GM19025 (cell line): ENCODE results near the gene PFN1.

ENCODE experiments used
- ATAC-seq: cut with Tn5 transposase; IDR thresholded peaks from one replicate; pipeline ENCODE4 v1.9.1; 2021; ENCODE audit warnings: mild to moderate bottlenecking, low read depth, moderate library complexity; ENCODE audit not compliant: unreplicated experiment

Gene PFN1

GRCh38 chr17:4898927-4899326 lies 49.4 kb downstream of the PFN1 start:
- peak; percentile 11 for ATAC-seq

- no peak for ATAC-seq
Observed at GRCh38 chr17:4898351-4898750, 50.0 kb downstream of the PFN1 start.

DNA sequence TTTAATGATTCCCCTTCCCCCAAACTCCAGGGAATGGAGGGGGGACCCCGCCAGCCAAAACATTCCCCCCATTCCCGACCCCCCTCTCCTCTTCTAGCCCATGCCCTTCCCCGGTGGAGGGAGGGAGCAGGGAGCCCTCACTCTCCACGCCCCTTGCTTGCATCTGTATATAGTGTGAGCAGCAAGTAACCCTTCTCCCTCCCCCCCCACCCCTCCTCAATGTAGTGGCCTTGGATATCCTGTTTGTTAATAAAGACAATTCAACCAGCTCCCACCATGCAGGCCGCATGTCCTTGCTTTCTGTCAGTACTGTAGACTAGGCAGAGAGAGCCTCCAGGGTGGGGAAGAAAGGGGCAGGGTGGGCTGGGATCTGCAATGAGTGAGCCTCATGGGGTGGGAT lies 50.5 kb downstream of the PFN1 start:
- ATAC-seq = no peak

- ATAC-seq = no peak
Observed at GRCh38 chr17:4897198-4897687, 51.1 kb downstream of the PFN1 start.

DNA sequence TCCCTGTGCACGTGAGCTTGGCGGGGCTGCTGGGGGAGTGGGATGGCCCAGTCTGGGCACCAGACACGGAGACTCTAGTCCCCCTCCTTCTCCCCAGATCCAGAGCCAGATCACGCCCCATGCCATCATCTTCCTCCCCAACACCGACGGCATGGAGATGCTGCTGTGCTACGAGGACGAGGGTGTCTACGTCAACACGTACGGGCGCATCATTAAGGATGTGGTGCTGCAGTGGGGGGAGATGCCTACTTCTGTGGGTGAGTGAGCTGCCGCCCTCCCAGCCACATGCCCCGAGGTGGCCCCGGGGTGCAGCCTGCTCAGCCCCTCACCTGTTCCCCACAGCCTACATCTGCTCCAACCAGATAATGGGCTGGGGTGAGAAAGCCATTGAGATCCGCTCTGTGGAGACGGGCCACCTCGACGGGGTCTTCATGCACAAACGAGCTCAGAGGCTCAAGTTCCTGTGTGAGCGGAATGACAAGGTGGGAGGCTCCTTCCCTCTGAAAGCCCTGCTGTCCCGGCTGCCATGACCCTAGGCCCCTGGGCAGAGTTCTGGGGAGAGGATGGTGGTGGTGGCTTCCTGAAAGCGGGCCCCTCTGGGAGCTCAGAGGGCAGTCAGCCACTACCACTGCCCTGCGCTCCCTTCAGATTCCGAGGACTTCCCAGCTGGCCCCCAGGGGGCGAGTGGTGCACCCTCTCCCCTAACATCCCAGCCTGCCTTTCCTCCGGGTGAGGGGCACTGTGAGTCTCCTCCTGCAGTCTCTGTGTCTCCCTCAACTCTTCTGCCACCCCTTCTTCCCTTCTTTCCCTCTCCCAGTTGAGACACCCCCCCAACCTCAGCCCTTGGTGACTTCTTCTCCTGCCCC lies 51.8 kb downstream of the PFN1 start:
- ATAC-seq = no peak

DNA sequence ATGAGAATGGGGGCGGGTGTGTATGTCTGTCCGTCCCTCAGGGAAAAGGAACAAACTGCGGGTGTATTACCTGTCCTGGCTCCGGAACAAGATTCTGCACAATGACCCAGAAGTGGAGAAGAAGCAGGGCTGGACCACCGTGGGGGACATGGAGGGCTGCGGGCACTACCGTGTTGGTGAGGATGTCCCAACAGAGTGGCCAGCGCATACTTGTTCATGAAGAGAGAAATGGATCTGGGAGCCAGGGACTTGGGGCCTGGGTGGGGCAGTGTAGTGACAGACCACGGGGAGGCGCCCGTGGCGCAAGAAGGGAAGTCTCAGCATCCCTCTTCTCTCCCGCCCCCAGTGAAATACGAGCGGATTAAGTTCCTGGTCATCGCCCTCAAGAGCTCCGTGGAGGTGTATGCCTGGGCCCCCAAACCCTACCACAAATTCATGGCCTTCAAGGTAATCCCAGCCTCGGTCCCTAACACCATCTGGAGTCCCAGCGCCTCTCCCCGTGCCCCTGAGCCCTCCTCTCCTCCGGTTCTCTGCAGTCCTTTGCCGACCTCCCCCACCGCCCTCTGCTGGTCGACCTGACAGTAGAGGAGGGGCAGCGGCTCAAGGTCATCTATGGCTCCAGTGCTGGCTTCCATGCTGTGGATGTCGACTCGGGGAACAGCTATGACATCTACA lies 52.5 kb downstream of the PFN1 start:
- no peak for ATAC-seq
